SK-N-SH (cell line): ENCODE measurements around the gene SUV39H2.

Experiments used
- CTCF ChIP-seq: fragments of 200-600 bp; sonication (generic); IDR thresholded peaks from 2 replicates; pipeline ENCODE4 v1.6.1; 2017; ENCODE audit warnings: antibody characterized with exemption, mild to moderate bottlenecking, moderate library complexity
- MAX ChIP-seq: IDR thresholded peaks from 2 replicates; pipeline ENCODE4 v1.4.0; 2012; ENCODE audit warnings: low read depth
- NRF1 ChIP-seq: IDR thresholded peaks from 2 replicates; pipeline ENCODE4 v1.6.1; 2012; ENCODE audit warnings: low read depth, mild to moderate bottlenecking, low read length
- PBX3 ChIP-seq: IDR thresholded peaks from 2 replicates; pipeline ENCODE4; 2012
- POLR2AphosphoS5 ChIP-seq: IDR thresholded peaks from 2 replicates; pipeline ENCODE4 v1.6.1; 2012; ENCODE audit warnings: low read depth, low read length
- YY1 ChIP-seq: IDR thresholded peaks from 2 replicates; pipeline ENCODE4 v1.4.0; 2012; ENCODE audit warnings: low read depth, mild to moderate bottlenecking

- TF ChIP-seq MAX (no peak), POLR2AphosphoS5 (no peak), NRF1 (no peak), PBX3 (no peak), YY1 (no peak), CTCF (peak; percentile 26)
Observed at GRCh38 chr10:14952851-14953423, 74.3 kb downstream of the SUV39H2 start.
